ENCODE results near the gene PAPPA2.

DNA sequence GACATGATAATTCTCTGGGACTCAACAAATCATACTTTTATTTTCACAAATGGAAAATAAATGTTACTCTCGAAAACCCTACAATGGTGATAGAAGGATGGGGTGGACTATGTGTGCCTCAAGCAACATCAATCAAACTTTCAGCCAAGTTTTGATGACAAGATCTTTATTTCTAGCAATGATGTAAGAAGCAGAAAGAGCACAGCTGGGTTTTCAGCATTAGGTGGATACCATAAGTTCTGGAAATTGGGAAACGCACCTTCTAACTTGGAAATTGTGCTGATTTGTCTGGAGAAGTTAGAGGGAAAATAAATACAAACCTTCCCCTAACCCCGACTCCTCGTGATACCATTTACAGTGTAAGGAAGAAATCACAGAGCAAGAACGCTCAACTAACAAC, 320.3 kb downstream of the PAPPA2 start:
- TF ChIP-seq, protein P1, sequence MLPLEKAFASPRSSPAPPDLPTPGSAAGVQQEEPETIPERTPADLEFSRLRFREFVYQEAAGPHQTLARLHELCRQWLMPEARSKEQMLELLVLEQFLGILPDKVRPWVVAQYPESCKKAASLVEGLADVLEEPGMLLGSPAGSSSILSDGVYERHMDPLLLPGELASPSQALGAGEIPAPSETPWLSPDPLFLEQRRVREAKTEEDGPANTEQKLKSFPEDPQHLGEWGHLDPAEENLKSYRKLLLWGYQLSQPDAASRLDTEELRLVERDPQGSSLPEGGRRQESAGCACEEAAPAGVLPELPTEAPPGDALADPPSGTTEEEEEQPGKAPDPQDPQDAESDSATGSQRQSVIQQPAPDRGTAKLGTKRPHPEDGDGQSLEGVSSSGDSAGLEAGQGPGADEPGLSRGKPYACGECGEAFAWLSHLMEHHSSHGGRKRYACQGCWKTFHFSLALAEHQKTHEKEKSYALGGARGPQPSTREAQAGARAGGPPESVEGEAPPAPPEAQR (tag by site-specific recombination; IDR thresholded peaks at IDR 0.05) = no peak
- no peak for TF ChIP-seq ZNF138 (tag by site-specific recombination; IDR thresholded peaks at IDR 0.05; ENCODE audit: borderline replicate concordance)
- TF ChIP-seq, protein P2, sequence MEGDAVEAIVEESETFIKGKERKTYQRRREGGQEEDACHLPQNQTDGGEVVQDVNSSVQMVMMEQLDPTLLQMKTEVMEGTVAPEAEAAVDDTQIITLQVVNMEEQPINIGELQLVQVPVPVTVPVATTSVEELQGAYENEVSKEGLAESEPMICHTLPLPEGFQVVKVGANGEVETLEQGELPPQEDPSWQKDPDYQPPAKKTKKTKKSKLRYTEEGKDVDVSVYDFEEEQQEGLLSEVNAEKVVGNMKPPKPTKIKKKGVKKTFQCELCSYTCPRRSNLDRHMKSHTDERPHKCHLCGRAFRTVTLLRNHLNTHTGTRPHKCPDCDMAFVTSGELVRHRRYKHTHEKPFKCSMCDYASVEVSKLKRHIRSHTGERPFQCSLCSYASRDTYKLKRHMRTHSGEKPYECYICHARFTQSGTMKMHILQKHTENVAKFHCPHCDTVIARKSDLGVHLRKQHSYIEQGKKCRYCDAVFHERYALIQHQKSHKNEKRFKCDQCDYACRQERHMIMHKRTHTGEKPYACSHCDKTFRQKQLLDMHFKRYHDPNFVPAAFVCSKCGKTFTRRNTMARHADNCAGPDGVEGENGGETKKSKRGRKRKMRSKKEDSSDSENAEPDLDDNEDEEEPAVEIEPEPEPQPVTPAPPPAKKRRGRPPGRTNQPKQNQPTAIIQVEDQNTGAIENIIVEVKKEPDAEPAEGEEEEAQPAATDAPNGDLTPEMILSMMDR (tag by site-specific recombination; IDR thresholded peaks at IDR 0.05) = no peak
- no peak for TF ChIP-seq ZNF561 (tag by site-specific recombination; IDR thresholded peaks at IDR 0.05; ENCODE audit: borderline replicate concordance)
- TF ChIP-seq, protein P3, sequence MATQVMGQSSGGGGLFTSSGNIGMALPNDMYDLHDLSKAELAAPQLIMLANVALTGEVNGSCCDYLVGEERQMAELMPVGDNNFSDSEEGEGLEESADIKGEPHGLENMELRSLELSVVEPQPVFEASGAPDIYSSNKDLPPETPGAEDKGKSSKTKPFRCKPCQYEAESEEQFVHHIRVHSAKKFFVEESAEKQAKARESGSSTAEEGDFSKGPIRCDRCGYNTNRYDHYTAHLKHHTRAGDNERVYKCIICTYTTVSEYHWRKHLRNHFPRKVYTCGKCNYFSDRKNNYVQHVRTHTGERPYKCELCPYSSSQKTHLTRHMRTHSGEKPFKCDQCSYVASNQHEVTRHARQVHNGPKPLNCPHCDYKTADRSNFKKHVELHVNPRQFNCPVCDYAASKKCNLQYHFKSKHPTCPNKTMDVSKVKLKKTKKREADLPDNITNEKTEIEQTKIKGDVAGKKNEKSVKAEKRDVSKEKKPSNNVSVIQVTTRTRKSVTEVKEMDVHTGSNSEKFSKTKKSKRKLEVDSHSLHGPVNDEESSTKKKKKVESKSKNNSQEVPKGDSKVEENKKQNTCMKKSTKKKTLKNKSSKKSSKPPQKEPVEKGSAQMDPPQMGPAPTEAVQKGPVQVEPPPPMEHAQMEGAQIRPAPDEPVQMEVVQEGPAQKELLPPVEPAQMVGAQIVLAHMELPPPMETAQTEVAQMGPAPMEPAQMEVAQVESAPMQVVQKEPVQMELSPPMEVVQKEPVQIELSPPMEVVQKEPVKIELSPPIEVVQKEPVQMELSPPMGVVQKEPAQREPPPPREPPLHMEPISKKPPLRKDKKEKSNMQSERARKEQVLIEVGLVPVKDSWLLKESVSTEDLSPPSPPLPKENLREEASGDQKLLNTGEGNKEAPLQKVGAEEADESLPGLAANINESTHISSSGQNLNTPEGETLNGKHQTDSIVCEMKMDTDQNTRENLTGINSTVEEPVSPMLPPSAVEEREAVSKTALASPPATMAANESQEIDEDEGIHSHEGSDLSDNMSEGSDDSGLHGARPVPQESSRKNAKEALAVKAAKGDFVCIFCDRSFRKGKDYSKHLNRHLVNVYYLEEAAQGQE (tag by site-specific recombination; IDR thresholded peaks at IDR 0.05) = no peak
- TF ChIP-seq, protein P4, sequence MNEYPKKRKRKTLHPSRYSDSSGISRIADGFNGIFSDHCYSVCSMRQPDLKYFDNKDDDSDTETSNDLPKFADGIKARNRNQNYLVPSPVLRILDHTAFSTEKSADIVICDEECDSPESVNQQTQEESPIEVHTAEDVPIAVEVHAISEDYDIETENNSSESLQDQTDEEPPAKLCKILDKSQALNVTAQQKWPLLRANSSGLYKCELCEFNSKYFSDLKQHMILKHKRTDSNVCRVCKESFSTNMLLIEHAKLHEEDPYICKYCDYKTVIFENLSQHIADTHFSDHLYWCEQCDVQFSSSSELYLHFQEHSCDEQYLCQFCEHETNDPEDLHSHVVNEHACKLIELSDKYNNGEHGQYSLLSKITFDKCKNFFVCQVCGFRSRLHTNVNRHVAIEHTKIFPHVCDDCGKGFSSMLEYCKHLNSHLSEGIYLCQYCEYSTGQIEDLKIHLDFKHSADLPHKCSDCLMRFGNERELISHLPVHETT (tag by site-specific recombination; IDR thresholded peaks at IDR 0.05) = no peak
- no peak for TF ChIP-seq IKZF3 (tag by site-specific recombination; IDR thresholded peaks at IDR 0.05)
- TF ChIP-seq ZNF112 (tag by site-specific recombination; IDR thresholded peaks at IDR 0.05) = no peak
